Endometrial microvascular endothelial cells (primary cell): ENCODE results near the gene CDCA8. TPM values are rescaled to one million over a fixed set of nuclear protein-coding genes. Genes with fewer than 3 reads are reported as not detected.

ENCODE experiments used
- in situ Hi-C: cut with HindIII; loops from 2 replicates; pipeline ENCODE4 v1.10.0; 2017; ENCODE audit warnings: low sequenced_read_pairs, low pct_unique_long_range_greater_than_20kb; ENCODE audit errors: inconsistent ontology term
- total RNA-seq: library from RNA; depleted of rRNA; stranded (reverse); fragments of >200 nt; gene quantifications from one replicate; pipeline ENCODE4 v1.2.3, GENCODE V29; 2015; ENCODE audit errors: inconsistent ontology term

Gene CDCA8
- total RNA-seq, 1 donor from 2014 or later, result 47.8 TPM

DNA sequence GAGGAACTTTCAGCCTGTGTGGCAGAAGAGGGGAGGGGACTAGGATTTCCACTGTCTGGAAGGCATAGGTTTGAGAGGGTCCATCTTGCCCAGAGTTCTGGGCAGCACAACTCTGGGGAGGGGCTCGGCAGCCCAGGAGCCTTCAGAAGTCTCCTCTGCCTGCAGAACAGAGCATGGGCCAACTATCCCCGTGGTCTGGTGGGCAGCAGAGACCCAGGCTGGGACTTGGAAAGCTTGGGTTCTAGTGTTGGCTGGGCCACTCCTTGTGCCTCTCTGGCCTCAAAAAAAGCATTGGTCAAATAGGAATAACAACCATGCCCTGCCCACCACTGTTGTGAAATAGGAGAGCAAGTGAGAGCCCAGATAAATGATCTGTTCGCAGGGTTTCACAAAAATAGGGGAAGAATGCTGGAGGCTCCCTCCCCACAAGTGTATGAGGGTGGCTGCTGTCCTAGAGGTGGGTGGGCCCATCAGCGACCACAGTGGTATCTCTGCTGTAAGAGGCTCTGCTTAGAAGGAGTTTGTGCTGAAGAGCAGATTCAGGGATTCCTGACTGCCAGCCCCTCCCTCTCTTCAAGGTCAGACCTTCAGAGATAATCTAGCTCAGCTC lies 63.7 kb downstream of the CDCA8 start:
- in situ Hi-C loops, result no loop called here

Other genes with a start within 250 kb of the CDCA8 start
- 6.5 TPM for gene ZC3H12A, start 217.9 kb upstream of the CDCA8 start, total RNA-seq
- gene MEAF6, start 177.8 kb upstream of the CDCA8 start, total RNA-seq, result 80.2 TPM
- gene SNIP1, start 138.2 kb upstream of the CDCA8 start, total RNA-seq, result 8.3 TPM
- 0.84 TPM for gene DNALI1, start 135.6 kb upstream of the CDCA8 start, total RNA-seq
- 48.4 TPM for gene GNL2, start 96.6 kb upstream of the CDCA8 start, total RNA-seq
- not detected for gene RSPO1, start 57.6 kb upstream of the CDCA8 start, total RNA-seq
- not detected for gene EPHA10, start 72.6 kb downstream of the CDCA8 start, total RNA-seq
- not detected for gene MANEAL, start 101.3 kb downstream of the CDCA8 start, total RNA-seq
- gene C1orf122, start 115.3 kb downstream of the CDCA8 start, total RNA-seq, result 23.3 TPM
- gene YRDC, start 115.7 kb downstream of the CDCA8 start, total RNA-seq, result 25.5 TPM
- gene MTF1, start 167.1 kb downstream of the CDCA8 start, total RNA-seq, result 2.0 TPM